Stomach (tissue), 4 donors: ENCODE data around the gene SLC25A48.

Experiments used
- CTCF ChIP-seq, 7 experiments: fragments of 450-650 bp in 4 of 7; fragments of 200-600 bp in 3 of 7; sonication (generic) in 3 of 7; IDR thresholded peaks; one replicate each; pipeline ENCODE4 v1.5.1; 2016 to 2019; ENCODE audit warnings: antibody characterized with exemption in 7 of 7, control low read depth in 2 of 7, mild to moderate bottlenecking in 1 of 7
- POLR2A ChIP-seq, 4 donors: fragments of 450-650 bp; IDR thresholded peaks; one replicate each; pipeline ENCODE4 v1.6.1; 2016; ENCODE audit warnings: antibody characterized with exemption in 4 of 4, control low read depth in 2 of 4, mild to moderate bottlenecking in 1 of 4, moderate library complexity in 1 of 4
- POLR2AphosphoS5 ChIP-seq, 3 donors: sonication (generic); formaldehyde crosslinking; IDR thresholded peaks; one replicate each; pipeline ENCODE4 v1.6.1; 2016; ENCODE audit warnings: antibody characterized with exemption in 3 of 3

GRCh38 chr5:135930949-135931295 is 96.5 kb downstream of the SLC25A48 start:
- TF ChIP-seq CTCF (IDR thresholded peaks at IDR 0.05): no peak
- TF ChIP-seq POLR2A (IDR thresholded peaks at IDR 0.05): no peak
- TF ChIP-seq POLR2AphosphoS5 (IDR thresholded peaks at IDR 0.05): no peak
